K562 (cell line): ENCODE data around the gene FMOD. TPM values are rescaled to one million over a fixed set of nuclear protein-coding genes. Genes with fewer than 3 reads are reported as not detected.

Experiments used
- E2F1 ChIP-seq: sonication (generic); formaldehyde crosslinking; IDR thresholded peaks from 2 replicates; pipeline ENCODE4 v1.8.1; 2023; ENCODE audit warnings: mild to moderate bottlenecking, missing genetic modification reagents, moderate library complexity
- EGR1 ChIP-seq: fragments of 450-650 bp; conservative IDR thresholded peaks from 2 replicates; pipeline ENCODE4 v1.6.1; 2017; ENCODE audit warnings: mild to moderate bottlenecking
- HDAC2 ChIP-seq: fragments of 450-650 bp; IDR thresholded peaks from 2 replicates; pipeline ENCODE4 v1.6.1; 2016; ENCODE audit warnings: mild to moderate bottlenecking
- MAFF ChIP-seq: IDR thresholded peaks from 2 replicates; pipeline ENCODE4 v1.6.1; 2012; ENCODE audit warnings: low read length, improper control_type of control experiment
- MAX ChIP-seq: sonication (generic); formaldehyde crosslinking; IDR thresholded peaks from 2 replicates; pipeline ENCODE4 v1.9.0; 2022; ENCODE audit warnings: mild to moderate bottlenecking, missing genetic modification reagents
- MEF2D ChIP-seq: conservative IDR thresholded peaks from 2 replicates; pipeline ENCODE4 v1.6.1; 2016; ENCODE audit warnings: low read depth, missing genetic modification characterization, missing compliant biosample characterization
- RB1 ChIP-seq: fragments of 450-650 bp; IDR thresholded peaks from 2 replicates; pipeline ENCODE4 v1.6.1; 2017; ENCODE audit warnings: low read depth, mild to moderate bottlenecking
- RBFOX2 ChIP-seq: fragments of 200-400 bp; formaldehyde crosslinking; IDR thresholded peaks from 2 replicates; pipeline ENCODE4 v1.6.1; 2017; ENCODE audit warnings: low read depth, mild to moderate bottlenecking, low read length, moderate library complexity
- RCOR1 ChIP-seq, 2 experiments: IDR thresholded peaks; 2 replicates each; pipeline ENCODE4 v1.6.1; 2012; ENCODE audit warnings: low read depth in 2 of 2, low read length in 2 of 2, borderline replicate concordance in 1 of 2, improper control_type of control experiment in 1 of 2
- SRSF3 ChIP-seq: fragments of 200-400 bp; formaldehyde crosslinking; IDR thresholded peaks from 2 replicates; pipeline ENCODE4 v1.6.1; 2016; ENCODE audit warnings: mild to moderate bottlenecking, low read length, moderate library complexity; ENCODE audit not compliant: insufficient read depth
- UBTF ChIP-seq, 2 experiments: IDR thresholded peaks; 2 replicates each; pipeline ENCODE4 v1.6.1; 2012; ENCODE audit warnings: improper control_type of control experiment in 2 of 2, low read depth in 2 of 2, low read length in 2 of 2, borderline replicate concordance in 1 of 2
- ZBTB26 ChIP-seq: fragments of 450-650 bp; formaldehyde crosslinking; IDR thresholded peaks from 2 replicates; pipeline ENCODE4 v1.4.0; 2022; ENCODE audit warnings: missing genetic modification characterization
- ZBTB33 ChIP-seq: sonication (generic); formaldehyde crosslinking; IDR thresholded peaks from 2 replicates; pipeline ENCODE4 v1.8.1; 2023; ENCODE audit warnings: mild to moderate bottlenecking, missing genetic modification reagents
- ZHX1 ChIP-seq: fragments of 150-350 bp; conservative IDR thresholded peaks from 2 replicates; pipeline ENCODE4 v1.6.1; 2014; ENCODE audit warnings: low read length
- ZNF12 ChIP-seq: sonication (generic); formaldehyde crosslinking; IDR thresholded peaks from 2 replicates; pipeline ENCODE4 v1.4.0; 2020; ENCODE audit warnings: mild to moderate bottlenecking, missing genetic modification reagents
- polyA plus RNA-seq, 8 experiments: library from polyadenylated mRNA; depleted of rRNA in 4 of 8; stranded (reverse) in 5 of 8; unstranded in 3 of 8; fragments of >200 nt; fragmentation: Nextera tagmentation in 2 of 8; fragmentation: Illumina TruSeq in 1 of 8; extraction: Ambion mirVana in 2 of 8; extraction: Trizol in 1 of 8; gene quantifications; 2 replicates each; pipeline versions ENCODE4 v1.2.1 to v1.2.3, GENCODE V29; 2011 to 2014; ENCODE audit warnings: inconsistent platforms in 1 of 8, missing spikeins in 1 of 8
- total RNA-seq, 7 experiments: library from RNA; depleted of rRNA in 6 of 7; stranded (reverse); fragments of >200 nt in 6 of 7; fragmentation: Illumina TruSeq in 2 of 7; extraction: Trizol in 2 of 7; gene quantifications; 2 replicates each; pipeline versions ENCODE4 v1.2.1 to v1.2.3, GENCODE V29; 2011 to 2021; ENCODE audit warnings: low replicate concordance in 1 of 7

FMOD gene
- total and polyA plus RNA-seq, 9 of the 15 experiments (the other 6 are each of a cell fraction or from before 2014, with no cell fraction given), result 0.03 to 0.13 (median 0.03) TPM; not detected in 6

GRCh38 chr1:203306965-203307541, 43.9 kb downstream of the FMOD start (continued):
- TF ChIP-seq EGR1 (0 out of 2 replicates have a peak, but pooled peaks have one; percentile 20), UBTF (IDR thresholded peaks at IDR 0.05; ENCODE audit: borderline replicate concordance in 1 of 2, low read depth in 2 of 2, low read length in 2 of 2) (no peak), MAX (CRISPR knock-in tag) (no peak), ZNF12 (CRISPR knock-in tag) (no peak), ZHX1 (no peak), HDAC2 (no peak), SRSF3 (no peak), RBFOX2 (peak; percentile 60), MAFF (no peak), E2F1 (no peak), MEF2D (tag) (no peak), ZBTB33 (CRISPR knock-in tag) (peak; percentile 20; the same call in 1 of the 2 replicates), RCOR1 (IDR thresholded peaks at IDR 0.05; ENCODE audit: borderline replicate concordance in 1 of 2, low read depth in 2 of 2, low read length in 2 of 2) (no peak), ZBTB26 (no peak), RB1 (0 out of 2 replicates have a peak, but pooled peaks have one; percentile 38)
